Mucosa of descending colon (tissue), 3 donors: ENCODE measurements around the gene SLC4A8. TPM values are rescaled to one million over a fixed set of nuclear protein-coding genes. Genes with fewer than 3 reads are reported as not detected.

Experiments used
- ATAC-seq: fragments of 200-7000 bp; cut with Tn5 transposase; one replicate; pipeline ENCODE4 v1.9.1; 2020; ENCODE audit warnings: mild to moderate bottlenecking, moderate library complexity
- DNase-seq, 3 donors: peaks; one replicate each; pipeline ENCODE4 v3.0.0-alpha.2; 2020
- H3K36me3 ChIP-seq: fragments of 200-600 bp; one replicate; pipeline ENCODE4 v1.8.0; 2021; ENCODE audit warnings: low read depth, mild to moderate bottlenecking
- H3K4me1 ChIP-seq: fragments of 200-600 bp; one replicate; pipeline ENCODE4 v1.8.0; 2021; ENCODE audit warnings: low read depth, mild to moderate bottlenecking
- H3K4me3 ChIP-seq: fragments of 200-600 bp; one replicate; pipeline ENCODE4 v1.8.0; 2021; ENCODE audit warnings: mild to moderate bottlenecking
- H3K9me3 ChIP-seq: fragments of 200-600 bp; one replicate; pipeline ENCODE4 v1.8.0; 2021; ENCODE audit warnings: mild to moderate bottlenecking
- intact Hi-C, 2 donors: fragments of 100-400 bp; cut with DNase I in 1 of 2; cut with micrococcal nuclease in 1 of 2; formaldehyde crosslinking; loops; one replicate each; pipeline versions ENCODE4 v1.11.0 to v1.11.1; 2022; cut with DNase I, micrococcal nuclease
- long read RNA-seq, 2 donors: library from polyadenylated mRNA; unstranded; transcript quantifications; one replicate each; pipeline ENCODE4 v2.0.0, GENCODE V29; 2019 to 2021
- total RNA-seq, 3 donors: library from RNA; stranded (reverse); fragmentation: NEBNext Ultra II Directional in 2 of 3; extraction: Animal tissue kit (Norgen Biotek cat#: 25700) in 2 of 3; gene quantifications; one replicate each; pipeline versions ENCODE4 v1.2.1 to v1.2.4, GENCODE V29; 2021 to 2023
- TF ChIP-seq, protein P1 (sequence below): fragments of 200-600 bp; IDR thresholded peaks from one replicate; pipeline ENCODE4 v1.8.0; 2022; ENCODE audit warnings: antibody characterized with exemption, mild to moderate bottlenecking
- donor health status: DM: no; HTN: no; CAD: no; lungs with moderate emphysema.
- donor health status: DM: no; HTN: no; CAD: no.
- donor health status: DM: no; HTN: yes; CAD: no.

The SLC4A8 gene
- 1 to 10 TPM in 2 of 3 donors, under 1 TPM in 1; 0.84 to 1.8 (median 1.5) TPM for total RNA-seq
- long read RNA-seq, donor 1, full-length matches to known transcripts, result 1 of 3 reads
- long read RNA-seq, donor 1, partial matches to known transcripts, result 1 of 3 reads
- long read RNA-seq, donor 1, other reads (novel, unspliced or antisense), result 1 of 3 reads
- long read RNA-seq, donor 2, result 0 reads

DNA sequence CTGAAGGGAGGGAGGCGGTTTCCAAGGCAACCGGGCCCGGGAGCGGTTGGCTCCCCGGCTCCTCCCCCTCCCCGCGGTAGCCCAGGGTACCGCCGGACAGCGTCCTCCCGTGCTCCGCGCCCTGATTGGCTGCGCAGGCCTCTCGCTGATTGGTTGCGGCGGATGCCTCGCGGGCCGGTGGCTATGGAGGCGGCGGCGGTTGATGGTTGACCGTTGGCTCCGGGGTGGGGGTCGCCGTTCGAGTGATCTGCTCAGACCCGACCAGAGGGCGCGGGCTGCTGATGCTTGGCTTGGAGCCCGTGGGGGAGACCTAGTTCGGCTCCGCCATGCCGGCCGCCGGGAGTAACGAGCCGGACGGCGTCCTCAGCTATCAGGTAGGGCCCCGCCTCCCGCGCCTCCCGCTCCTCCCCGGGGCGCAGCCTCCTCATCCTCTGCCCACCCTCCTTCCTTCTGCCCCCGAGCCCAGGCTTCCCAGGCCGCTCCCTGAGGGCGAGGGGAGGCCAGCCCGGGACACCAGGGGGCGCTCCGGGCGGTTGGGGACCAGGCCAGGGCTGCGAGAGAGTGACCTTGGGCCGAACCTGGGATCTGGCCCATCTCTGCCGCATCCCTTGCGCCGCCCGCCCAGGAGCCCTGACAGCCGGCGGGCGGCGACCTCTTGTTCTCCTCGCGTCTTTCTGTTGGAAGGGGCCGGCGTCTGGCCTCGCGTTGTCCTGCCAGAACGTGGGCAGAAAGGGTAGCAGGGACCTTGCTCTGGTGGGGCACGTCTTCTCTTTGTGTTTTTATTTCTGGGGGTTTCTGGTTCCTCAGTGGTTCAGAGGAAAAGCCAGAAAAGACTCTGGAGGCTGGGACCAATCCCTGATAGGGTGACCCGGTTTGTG is at the start of gene SLC4A8:
Gene SLC4A8, plus strand, starts transcription at position 170 of the 878 bp plus-strand sequence. Its CDS starts 157 bp downstream, at position 327.
- TF ChIP-seq, protein P1, sequence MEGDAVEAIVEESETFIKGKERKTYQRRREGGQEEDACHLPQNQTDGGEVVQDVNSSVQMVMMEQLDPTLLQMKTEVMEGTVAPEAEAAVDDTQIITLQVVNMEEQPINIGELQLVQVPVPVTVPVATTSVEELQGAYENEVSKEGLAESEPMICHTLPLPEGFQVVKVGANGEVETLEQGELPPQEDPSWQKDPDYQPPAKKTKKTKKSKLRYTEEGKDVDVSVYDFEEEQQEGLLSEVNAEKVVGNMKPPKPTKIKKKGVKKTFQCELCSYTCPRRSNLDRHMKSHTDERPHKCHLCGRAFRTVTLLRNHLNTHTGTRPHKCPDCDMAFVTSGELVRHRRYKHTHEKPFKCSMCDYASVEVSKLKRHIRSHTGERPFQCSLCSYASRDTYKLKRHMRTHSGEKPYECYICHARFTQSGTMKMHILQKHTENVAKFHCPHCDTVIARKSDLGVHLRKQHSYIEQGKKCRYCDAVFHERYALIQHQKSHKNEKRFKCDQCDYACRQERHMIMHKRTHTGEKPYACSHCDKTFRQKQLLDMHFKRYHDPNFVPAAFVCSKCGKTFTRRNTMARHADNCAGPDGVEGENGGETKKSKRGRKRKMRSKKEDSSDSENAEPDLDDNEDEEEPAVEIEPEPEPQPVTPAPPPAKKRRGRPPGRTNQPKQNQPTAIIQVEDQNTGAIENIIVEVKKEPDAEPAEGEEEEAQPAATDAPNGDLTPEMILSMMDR, result peak; percentile 61
- intact Hi-C loops, result loop anchor here (5.0 to 10.0 kb wide), 3 partner anchors 107 to 397 kb away; no protein-coding TSS in a partner anchor
- ATAC-seq (peak; percentile 91), DNase-seq (peak; percentile 72 to 87 (median 82))
- H3K4me1 ChIP-seq, result peaks cover 2% of the 10 kb centered on the region
- no peak within 1 kb of the TSS for H3K4me3 ChIP-seq
- no peaks in the 10 kb centered on the region for H3K9me3 ChIP-seq
- no peaks in the 10 kb centered on the region for H3K36me3 ChIP-seq

DNA sequence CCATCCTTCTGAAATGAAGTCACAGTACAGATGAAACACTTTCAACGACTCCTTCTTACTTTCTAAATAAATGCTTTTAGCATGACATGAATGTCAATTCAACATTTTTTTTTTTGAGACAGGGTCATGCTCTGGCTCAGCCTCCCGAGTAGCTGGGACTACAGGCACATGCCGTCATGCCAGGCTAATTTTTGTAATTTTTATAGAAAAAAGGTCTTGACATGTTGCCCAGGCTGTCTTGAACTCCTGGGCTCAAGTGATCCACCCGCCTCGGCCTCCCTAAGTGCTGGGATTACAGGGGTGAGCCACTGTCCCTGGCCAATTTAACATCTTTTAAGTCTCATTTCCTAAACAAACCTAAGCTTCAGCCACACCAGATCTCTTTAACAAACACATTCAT is 49.8 kb upstream of the SLC4A8 start:
- TF ChIP-seq, protein P1, result no peak

DNA sequence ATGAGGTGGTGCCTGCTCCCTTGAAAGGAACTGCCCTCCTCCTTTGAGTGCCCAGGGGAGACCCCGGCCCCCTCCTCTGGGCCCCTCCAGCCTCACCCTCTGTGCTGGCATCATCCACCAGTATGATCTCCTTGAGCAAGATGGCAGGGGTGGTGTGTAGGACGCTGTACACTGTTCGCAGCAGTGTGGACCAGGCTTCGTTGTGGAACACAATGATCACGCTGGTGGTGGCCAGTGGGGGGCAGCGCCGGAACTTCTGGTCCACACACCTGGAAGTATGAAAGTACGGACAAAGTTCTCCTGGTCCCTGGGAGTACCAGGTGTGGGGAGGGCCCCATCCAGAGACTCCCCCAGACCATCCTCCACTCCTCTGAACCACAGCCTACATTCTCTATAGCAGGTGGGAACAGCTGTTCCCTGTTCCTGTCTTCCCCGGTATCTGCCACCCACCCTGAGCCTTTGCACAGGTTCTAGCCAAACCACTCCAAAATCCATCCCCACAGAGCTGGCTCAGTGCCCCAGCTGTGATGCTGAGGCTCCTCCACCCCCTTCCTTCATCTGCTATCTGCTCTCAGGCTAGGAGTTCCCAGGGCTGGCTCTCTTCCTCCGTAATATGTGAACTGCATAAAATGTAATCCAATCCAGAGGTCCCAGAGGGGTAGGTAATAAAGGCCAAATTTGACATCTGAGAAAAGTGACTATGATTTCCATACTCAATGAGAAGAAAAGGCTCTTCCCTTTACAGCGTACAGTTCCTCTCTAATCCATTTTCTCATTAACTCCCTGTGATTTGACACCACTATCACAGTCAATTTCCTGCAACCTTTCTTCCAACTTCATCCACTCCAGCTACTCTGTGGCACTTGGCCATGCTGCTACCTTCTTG is 47.3 kb upstream of the SLC4A8 start:
- TF ChIP-seq, protein P1, result no peak
- intact Hi-C loops, result no loop called here
- DNase-seq (no peak), ATAC-seq (no peak)
- Histone ChIP-seq H3K4me3 (no peak overlapping the region), H3K9me3 (no peaks in the 10 kb centered on the region), H3K4me1 (no peaks in the 10 kb centered on the region), H3K36me3 (peaks cover 3% of the 10 kb centered on the region)

More for the DNA sequence above, 49.8 kb upstream of the SLC4A8 start:
- intact Hi-C loops, result no loop called here
- ATAC-seq, result no peak
- no peak overlapping the region for H3K4me3 ChIP-seq
- no peak for DNase-seq
- no peaks in the 10 kb centered on the region for H3K36me3 ChIP-seq
- H3K4me1 ChIP-seq, result no peaks in the 10 kb centered on the region
- H3K9me3 ChIP-seq, result no peaks in the 10 kb centered on the region

DNA sequence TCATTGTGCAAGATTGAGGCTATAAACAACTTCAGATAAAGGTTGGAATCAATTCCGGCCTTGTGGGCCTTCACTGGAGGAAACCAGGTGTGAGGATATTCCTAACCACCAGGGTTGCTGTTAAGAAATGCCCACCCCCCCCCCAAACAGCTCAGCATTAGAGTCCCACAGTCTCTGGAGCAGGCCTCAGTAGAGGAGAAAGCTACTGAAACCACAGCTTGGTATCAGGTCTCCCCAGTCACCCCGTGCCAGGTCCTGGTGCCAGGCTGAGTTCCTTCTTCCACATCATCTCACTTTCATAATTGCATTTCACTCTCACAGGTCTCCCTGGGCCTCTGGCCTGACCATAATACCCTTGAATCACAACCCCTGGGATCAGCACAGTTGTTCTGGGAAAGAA is 45.9 kb upstream of the SLC4A8 start:
- DNase-seq (no peak), ATAC-seq (no peak)
- Histone ChIP-seq H3K4me1 (no peaks in the 10 kb centered on the region), H3K9me3 (no peaks in the 10 kb centered on the region), H3K36me3 (peaks cover 3% of the 10 kb centered on the region), H3K4me3 (no peak overlapping the region)
- TF ChIP-seq, protein P1, result no peak
- intact Hi-C loops, result no loop called here

DNA sequence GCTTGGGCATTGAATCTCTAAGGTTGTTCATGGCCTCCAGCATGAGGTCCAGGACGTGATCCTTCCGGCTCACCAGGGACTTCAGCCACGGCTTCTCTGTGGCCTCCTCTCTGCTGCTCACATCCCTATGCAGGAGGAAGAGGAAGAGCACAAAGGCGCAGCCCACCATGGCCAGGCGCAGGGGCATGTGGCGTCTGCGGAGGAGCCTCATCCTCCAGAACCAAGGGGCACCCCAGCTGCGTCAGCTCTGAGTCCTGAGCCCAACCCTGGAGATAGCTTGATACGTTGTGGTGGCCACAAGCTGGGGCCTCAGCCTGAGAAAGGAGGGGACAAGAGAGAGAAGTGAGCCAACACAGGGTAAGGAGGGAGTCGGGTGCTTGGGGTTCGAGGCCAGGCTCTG is 45.1 kb upstream of the SLC4A8 start:
- ATAC-seq (peak; percentile 12), DNase-seq (no peak)
- TF ChIP-seq, protein P1, result no peak
- H3K4me3 ChIP-seq, result no peak overlapping the region
- H3K9me3 ChIP-seq, result no peaks in the 10 kb centered on the region
- peaks cover 3% of the 10 kb centered on the region for H3K36me3 ChIP-seq
- intact Hi-C loops, result no loop called here
- H3K4me1 ChIP-seq, result no peaks in the 10 kb centered on the region
